Neural cell (in vitro differentiated cells): ENCODE measurements around the gene GNG7.
"Not testable (repeated sequence)": the region's sequence is repeated elsewhere in the genome, so short reads cannot be mapped to it uniquely, and the experiment has no call there.

Experiments
- EZH2 ChIP-seq: fragments of 200-600, 300-800 bp; shearing (Covaris generic), sonication (generic); IDR thresholded peaks from 2 replicates; pipeline ENCODE4 v1.6.1; 2014; ENCODE audit warnings: antibody characterized with exemption, low read length, borderline replicate concordance, mild to moderate bottlenecking; ENCODE audit not compliant: insufficient read depth, poor library complexity, severe bottlenecking
- MXI1 ChIP-seq: fragments of 450-650 bp; conservative IDR thresholded peaks from 2 replicates; pipeline ENCODE4 v1.6.1; 2014; ENCODE audit warnings: antibody characterized with exemption, mild to moderate bottlenecking; ENCODE audit not compliant: poor library complexity, severe bottlenecking
- RAD21 ChIP-seq: fragments of 450-650 bp; conservative IDR thresholded peaks from 2 replicates; pipeline ENCODE4 v1.6.1; 2014; ENCODE audit warnings: antibody characterized with exemption, mild to moderate bottlenecking, moderate library complexity
- REST ChIP-seq: IDR thresholded peaks from 2 replicates; pipeline ENCODE4 v1.6.1; 2012; ENCODE audit warnings: borderline replicate concordance
- SMC3 ChIP-seq: fragments of 450-650 bp; conservative IDR thresholded peaks from 2 replicates; pipeline ENCODE4 v1.6.1; 2014; ENCODE audit warnings: antibody characterized with exemption, mild to moderate bottlenecking, moderate library complexity; ENCODE audit not compliant: poor library complexity
- TAF1 ChIP-seq: IDR thresholded peaks from 2 replicates; pipeline ENCODE4 v1.6.1; 2012; ENCODE audit warnings: low read depth
- TF ChIP-seq, protein P1 (sequence below): fragments of 450-650 bp; IDR thresholded peaks from 2 replicates; pipeline ENCODE4 v1.5.1; 2014; ENCODE audit warnings: antibody characterized with exemption, mild to moderate bottlenecking, moderate library complexity; ENCODE audit not compliant: poor library complexity, severe bottlenecking

GRCh38 chr19:2545416-2546127 is 156.9 kb downstream of the GNG7 start:
- TF ChIP-seq, protein P1, sequence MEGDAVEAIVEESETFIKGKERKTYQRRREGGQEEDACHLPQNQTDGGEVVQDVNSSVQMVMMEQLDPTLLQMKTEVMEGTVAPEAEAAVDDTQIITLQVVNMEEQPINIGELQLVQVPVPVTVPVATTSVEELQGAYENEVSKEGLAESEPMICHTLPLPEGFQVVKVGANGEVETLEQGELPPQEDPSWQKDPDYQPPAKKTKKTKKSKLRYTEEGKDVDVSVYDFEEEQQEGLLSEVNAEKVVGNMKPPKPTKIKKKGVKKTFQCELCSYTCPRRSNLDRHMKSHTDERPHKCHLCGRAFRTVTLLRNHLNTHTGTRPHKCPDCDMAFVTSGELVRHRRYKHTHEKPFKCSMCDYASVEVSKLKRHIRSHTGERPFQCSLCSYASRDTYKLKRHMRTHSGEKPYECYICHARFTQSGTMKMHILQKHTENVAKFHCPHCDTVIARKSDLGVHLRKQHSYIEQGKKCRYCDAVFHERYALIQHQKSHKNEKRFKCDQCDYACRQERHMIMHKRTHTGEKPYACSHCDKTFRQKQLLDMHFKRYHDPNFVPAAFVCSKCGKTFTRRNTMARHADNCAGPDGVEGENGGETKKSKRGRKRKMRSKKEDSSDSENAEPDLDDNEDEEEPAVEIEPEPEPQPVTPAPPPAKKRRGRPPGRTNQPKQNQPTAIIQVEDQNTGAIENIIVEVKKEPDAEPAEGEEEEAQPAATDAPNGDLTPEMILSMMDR, result not testable (repeated sequence)
- not testable (repeated sequence) for TF ChIP-seq EZH2, REST, TAF1, SMC3, RAD21, MXI1
